Endometrium (tissue), 2 donors: Measurements from ENCODE around the gene RIMBP2.

Experiments
- FAIRE-seq: peaks from 2 replicates; lab custom pipeline; 2012; peaks lifted over from hg19 to GRCh38; lab: Jason Lieb, UNC
- donor health status: control.
- donor health status: control.

RIMBP2 gene

GRCh38 chr12:130529781-130530180, 186.3 kb downstream of the RIMBP2 start:
- FAIRE-seq, result no peak

DNA sequence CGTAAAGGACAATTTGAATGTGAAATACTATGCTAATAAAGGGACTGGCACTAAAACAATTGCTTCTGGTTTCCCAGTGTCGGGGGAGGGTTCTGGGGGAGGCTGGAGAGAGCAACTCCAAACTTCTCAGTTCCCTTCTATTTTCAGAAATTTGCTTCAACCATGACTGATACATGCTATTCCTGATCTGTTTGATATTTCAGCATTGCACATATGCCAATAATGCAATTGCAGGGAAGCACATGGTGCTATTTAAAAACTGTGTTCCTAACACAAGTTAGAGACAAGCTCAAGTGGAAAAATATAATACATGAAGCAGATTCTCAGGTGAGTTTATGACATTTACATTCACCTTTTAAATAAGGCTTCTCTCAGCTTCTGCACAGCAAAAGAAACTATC, 188.9 kb downstream of the RIMBP2 start:
- FAIRE-seq, result no peak

- FAIRE-seq, result no peak
These were observed 189.3 kb downstream of the RIMBP2 start for GRCh38 chr12:130526813-130527212.

DNA sequence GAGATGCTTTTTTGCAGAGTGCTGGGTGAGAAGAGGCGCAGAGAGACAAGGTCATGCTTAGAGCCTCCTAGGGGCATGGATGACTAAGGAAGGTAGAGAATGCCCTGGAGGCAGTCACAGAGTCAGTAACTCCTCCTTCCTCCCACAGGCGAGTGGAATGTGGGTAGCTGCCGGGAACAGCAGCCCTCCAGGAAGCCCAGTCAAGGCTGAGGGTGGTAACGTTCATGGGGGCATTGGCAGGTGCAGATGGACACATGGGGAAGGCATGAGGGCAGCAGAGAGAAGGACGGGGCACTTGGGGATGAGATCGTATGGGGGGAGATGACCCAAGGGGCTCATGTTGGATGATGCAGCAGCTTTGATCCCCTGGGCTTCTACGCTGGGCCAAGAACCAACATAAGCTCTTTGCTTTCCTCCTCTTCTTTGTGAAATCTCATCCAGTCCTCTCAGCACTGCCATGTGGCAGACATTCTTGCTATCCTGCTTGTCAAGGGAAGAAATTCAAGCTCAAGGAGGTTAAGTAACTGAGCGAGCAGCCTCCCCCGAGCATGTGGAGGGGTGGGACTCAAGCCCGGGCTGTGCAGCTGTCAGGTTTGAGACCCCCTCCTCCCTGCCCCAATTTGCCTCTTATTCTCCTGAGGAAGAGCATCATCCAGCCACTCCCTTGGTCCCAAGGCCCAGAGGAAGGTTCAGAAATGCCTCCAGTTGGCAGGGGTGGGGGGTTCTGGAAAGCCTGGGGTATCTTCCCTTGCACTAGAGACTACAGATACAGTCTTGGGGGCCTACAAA, 190.5 kb downstream of the RIMBP2 start:
- no peak for FAIRE-seq

GRCh38 chr12:130524759-130525158, 191.3 kb downstream of the RIMBP2 start:
- no peak for FAIRE-seq

DNA sequence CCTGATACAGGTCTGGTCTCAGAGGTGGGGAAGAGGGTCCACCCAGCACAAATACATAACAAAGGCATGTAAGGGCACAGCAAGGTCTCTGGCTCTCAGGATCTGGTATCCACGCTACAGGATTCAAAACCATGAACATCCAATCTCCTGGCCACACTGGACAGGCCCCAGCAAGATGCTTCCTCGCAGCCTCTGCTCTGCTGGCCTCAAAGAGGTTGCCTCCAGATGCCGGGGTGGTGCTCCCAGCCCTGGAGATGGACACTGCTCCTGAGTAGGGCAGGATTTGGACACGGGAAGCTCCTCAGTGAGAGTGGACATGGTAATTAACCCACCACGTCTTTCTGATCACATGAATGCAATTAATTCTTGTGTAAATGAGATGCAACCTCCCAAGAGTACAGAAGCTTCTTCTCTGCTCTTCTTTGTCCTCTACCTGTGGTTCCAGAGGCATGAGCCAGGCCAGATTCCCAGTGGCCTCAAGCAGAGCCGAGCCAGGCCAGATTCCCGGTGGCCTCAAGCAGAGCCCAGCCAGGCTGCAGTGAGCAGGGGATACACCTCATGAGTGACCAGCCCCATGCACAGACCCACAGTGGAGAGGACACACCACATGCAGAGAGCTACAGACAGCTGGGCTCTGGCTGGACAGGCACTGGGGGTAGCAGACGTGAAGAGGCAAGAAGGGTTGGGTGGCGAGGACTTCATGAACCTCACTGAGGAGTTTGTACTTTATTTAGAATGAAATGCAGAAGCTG, 192.1 kb downstream of the RIMBP2 start:
- FAIRE-seq, result no peak

DNA sequence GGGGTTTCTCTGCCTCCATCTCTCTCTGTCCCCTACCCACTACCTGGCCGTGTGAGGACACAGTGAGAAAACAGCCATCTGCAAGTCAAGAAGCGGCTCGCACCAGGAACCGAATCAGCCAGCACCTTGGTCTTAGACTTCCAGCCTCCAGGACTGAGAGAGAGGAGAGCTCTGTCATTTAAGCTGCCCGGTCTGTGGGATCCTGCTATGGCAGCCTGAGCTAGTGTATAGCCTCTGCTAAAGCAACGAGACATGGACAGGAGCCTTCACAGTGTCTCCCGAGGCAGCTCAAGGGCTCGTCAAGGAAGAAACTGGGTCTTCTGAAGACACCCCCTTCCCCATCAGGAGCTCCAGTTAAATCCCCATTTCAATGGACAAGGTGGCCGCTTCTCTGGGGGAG, 192.9 kb downstream of the RIMBP2 start:
- no peak for FAIRE-seq

DNA sequence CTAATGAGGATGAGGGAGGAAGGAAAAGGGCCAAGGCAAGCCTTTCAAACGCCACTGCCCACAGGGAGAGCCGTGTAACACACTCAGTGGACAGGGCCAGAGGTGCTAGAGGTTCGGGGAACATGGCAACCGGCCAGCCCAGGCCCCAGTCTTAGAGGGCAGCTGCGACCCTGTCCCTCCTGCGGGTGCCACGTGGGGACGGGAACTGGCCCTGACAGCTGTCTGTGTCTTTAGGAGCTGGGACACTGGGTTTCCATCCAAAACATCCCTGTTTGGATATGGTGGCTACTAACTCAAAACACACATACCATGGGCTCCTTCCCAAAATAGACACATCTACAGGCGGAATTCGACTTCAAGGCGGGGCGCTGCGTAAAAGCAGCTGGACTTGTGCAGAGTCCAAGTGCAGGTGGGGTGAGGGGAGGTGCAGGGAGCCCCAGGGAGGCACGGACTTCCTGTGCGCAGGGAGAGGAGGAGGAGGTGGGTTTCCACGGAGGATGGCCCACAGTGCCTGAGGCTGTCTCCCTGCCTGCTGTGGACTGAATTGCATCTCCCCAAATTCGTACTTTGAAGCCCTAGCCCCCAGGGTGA, 193.8 kb downstream of the RIMBP2 start:
- no peak for FAIRE-seq

- no peak for FAIRE-seq
These were observed 194.5 kb downstream of the RIMBP2 start for GRCh38 chr12:130521375-130522124.

- no peak for FAIRE-seq
These were observed 195.3 kb downstream of the RIMBP2 start for GRCh38 chr12:130520784-130521183.

GRCh38 chr12:130517588-130517987, 198.5 kb downstream of the RIMBP2 start:
- FAIRE-seq, result no peak

DNA sequence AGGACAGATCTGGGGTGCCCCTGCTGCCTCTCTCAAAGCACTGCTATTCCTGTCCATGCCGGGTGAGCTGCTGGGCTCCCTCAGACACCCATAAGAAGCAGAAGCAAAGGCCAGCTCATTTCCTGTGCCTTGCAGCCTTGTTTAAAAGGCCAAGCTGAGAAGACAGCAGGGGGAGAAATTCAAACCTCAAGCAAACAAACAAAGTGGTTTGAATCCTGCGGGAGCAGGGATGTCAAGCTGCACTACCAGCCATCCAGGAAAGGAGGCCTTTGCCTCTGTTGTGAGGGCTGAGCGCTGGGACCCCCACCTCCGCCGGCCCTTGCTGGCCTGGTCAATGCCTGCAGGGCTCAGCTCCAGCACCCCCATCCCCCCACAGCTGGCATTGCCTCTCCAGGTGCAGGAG, 201.9 kb downstream of the RIMBP2 start:
- FAIRE-seq, result no peak

- FAIRE-seq, result no peak
These were observed 202.5 kb downstream of the RIMBP2 start for GRCh38 chr12:130513556-130513955.

DNA sequence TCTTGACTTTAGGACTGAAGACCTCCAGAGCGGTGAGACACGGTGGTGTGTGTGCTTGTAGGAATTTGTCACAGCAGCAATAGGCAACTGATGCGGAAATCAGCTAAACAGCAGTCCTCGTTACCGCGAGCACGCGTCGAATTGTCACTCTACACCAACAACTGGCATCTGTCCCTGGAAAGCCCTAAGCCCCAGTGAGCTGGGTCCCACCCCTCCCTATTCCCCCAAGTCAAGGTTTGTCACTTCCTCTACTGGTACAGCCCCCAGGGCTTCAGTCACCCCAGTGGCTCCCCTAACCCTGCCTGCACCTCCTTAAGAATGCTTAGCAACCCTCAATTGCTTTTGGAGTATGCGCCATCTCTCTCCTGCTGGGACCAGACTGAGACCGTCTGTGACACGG, 204.8 kb downstream of the RIMBP2 start:
- no peak for FAIRE-seq

GRCh38 chr12:130509454-130509853, 206.6 kb downstream of the RIMBP2 start:
- no peak for FAIRE-seq

DNA sequence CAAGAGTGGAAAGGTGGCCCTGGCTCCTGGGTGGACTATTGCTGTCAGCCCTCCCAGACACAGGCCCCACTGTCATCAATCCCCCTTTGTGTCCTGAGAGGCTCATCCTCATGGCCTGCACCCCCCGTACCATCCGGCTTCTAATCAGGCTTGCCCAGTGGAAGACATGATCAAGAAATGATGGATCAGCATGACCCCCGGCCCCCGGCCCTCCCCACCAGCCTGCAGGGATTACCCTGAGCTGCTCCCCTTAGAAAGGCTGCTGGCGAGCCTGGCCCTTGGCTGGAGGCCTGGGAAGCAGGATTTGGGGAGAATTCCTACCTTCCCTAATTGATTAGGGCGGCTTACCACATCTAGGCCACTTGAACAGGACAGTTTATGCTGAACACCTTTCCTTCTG, 207.3 kb downstream of the RIMBP2 start:
- FAIRE-seq, result no peak

GRCh38 chr12:130508318-130508717, 207.8 kb downstream of the RIMBP2 start:
- no peak for FAIRE-seq

DNA sequence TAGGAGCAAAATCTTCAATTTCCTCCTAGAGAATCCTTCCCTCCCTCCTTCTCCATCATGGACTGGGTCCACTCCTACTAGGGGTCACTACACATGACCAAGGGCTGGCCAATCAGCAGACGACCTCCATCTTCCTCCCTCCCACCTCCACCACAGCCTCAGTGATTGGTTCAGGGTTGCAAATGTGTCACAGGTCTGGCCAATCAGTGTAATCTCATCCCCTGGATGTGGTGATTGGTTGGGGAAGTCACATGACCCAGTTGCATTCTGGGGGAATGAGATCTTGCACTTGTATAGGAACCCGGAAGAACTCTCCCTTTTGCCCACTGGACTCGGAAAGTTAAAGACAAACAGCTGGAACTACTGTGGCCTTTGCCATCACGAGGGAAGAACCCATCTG, 209.3 kb downstream of the RIMBP2 start:
- FAIRE-seq, result no peak

DNA sequence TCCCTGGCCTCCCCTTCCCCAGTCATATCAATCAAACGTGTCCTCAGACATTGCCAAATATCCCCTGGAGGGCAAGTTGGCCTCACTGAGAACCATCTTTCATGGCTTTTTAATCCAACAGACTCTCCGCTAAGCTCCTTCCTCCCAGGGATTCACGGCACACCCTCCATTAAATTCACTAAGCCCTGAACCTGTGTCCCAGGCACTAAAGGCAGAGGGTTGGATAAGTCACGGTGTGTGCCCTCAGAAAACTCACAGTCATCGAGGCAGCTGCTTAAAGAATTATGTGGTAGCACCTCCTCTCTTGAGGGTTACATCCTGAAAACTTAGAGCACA, 211.3 kb downstream of the RIMBP2 start:
- no peak for FAIRE-seq

- no peak for FAIRE-seq
These were observed 211.8 kb downstream of the RIMBP2 start for GRCh38 chr12:130504110-130504839.

DNA sequence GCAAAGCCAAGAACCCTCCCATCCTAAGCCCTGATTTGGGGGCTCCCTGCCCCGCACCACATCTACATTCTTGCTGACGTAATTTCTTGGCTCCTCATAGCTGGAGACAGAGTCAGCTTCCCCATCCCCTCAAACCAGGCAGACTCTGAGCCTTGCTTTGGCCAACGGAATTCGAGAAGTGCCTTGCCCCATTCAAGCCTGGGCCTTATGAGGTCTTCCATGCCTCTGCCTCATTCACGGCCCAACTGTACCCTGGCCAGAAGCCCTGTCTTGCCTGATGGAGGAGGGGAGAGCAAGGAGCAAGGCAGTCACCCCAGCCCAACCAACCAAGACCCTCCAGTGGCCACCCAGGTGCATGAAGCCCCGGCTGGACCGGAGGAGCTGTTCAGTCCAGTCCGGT, 214.3 kb downstream of the RIMBP2 start:
- FAIRE-seq, result no peak

GRCh38 chr12:130500835-130501330, 215.2 kb downstream of the RIMBP2 start:
- no peak for FAIRE-seq
